A549 (cell line): ENCODE data around the gene TRERF1. TPM values are rescaled to one million over a fixed set of nuclear protein-coding genes. Genes with fewer than 3 reads are reported as not detected.

Experiments
- ATAC-seq, 2 experiments: fragments of 200-7000 bp in 1 of 2; fragments of >200 bp in 1 of 2; cut with Nextera tagmentation in 1 of 2; cut with Tn5 transposase in 1 of 2; 3 replicates each; pipeline versions ENCODE4 v1.8.0 to v1.9.1; 2018 to 2020; ENCODE audit warnings: mild to moderate bottlenecking in 1 of 2, moderate library complexity in 1 of 2
- CTCF ChIA-PET: fragments of 300-600 bp; sonication (Branson Sonifier 250); formaldehyde crosslinking; extraction: SDS; loops from one replicate; lab custom pipeline; 2021; ENCODE audit warnings: antibody characterized with exemption, inconsistent platforms; lab: Yijun Ruan, JAX
- POLR2A ChIA-PET: fragments of 350-600 bp; formaldehyde crosslinking; extraction: SDS; loops from one replicate; lab custom pipeline; 2021; ENCODE audit warnings: antibody characterized with exemption, inconsistent platforms; lab: Yijun Ruan, JAX
- DNase-seq, 2 experiments: peaks; one replicate each; pipeline versions ENCODE4 v3.0.0 to v3.0.0-alpha.2; 2011 to 2016; ENCODE audit warnings: low read depth in 1 of 2, low spot score in 1 of 2
- FAIRE-seq: peaks from 2 replicates; lab custom pipeline; 2011; peaks lifted over from hg19 to GRCh38; lab: Jason Lieb, UNC
- H3K27ac ChIP-seq, 2 experiments: fragments of >200 bp; sonication (Bioruptor Twin); formaldehyde crosslinking; 3 replicates each; pipeline ENCODE4 v1.5.1; 2016 to 2017
- H3K4me1 ChIP-seq: fragments of >200 bp; sonication (Bioruptor Twin); formaldehyde crosslinking; 3 replicates; pipeline ENCODE4 v1.6.1; 2016
- H3K4me2 ChIP-seq: fragments of >200 bp; sonication (Bioruptor Twin); formaldehyde crosslinking; 3 replicates; pipeline ENCODE4 v1.6.1; 2016
- H3K4me3 ChIP-seq: fragments of >200 bp; sonication (Bioruptor Twin); formaldehyde crosslinking; 3 replicates; pipeline ENCODE4 v1.5.1; 2016
- H3K9me3 ChIP-seq: fragments of >200 bp; sonication (Bioruptor Twin); formaldehyde crosslinking; 3 replicates; pipeline ENCODE4 v1.6.1; 2016
- CHD2 ChIP-seq: fragments of 150-350 bp; IDR thresholded peaks from 2 replicates; pipeline ENCODE4 v1.6.1; 2014; ENCODE audit warnings: low read length; ENCODE audit not compliant: partially characterized antibody
- EHMT2 ChIP-seq: fragments of 200-600 bp; sonication (generic); IDR thresholded peaks from 2 replicates; pipeline ENCODE4 v1.6.1; 2016; ENCODE audit warnings: antibody characterized with exemption, low read depth, mild to moderate bottlenecking, moderate library complexity
- GATA3 ChIP-seq: IDR thresholded peaks from 2 replicates; pipeline ENCODE4 v1.6.1; 2012; ENCODE audit warnings: borderline replicate concordance
- JUN ChIP-seq, 2 experiments: fragments of >200 bp; sonication (Bioruptor Twin); formaldehyde crosslinking; IDR thresholded peaks; 2 replicates in 1 of 2; 3 replicates in 1 of 2; pipeline ENCODE4 v1.6.1; 2016 to 2017
- KDM5A ChIP-seq: fragments of 200-600 bp; sonication (generic); IDR thresholded peaks from 2 replicates; pipeline ENCODE4 v1.6.1; 2016; ENCODE audit warnings: antibody characterized with exemption, mild to moderate bottlenecking
- NFE2L2 ChIP-seq: fragments of 150-350 bp; conservative IDR thresholded peaks from 2 replicates; pipeline ENCODE4 v1.6.1; 2014; ENCODE audit warnings: low read length
- RAD21 ChIP-seq, 2 experiments: fragments of >200 bp in 1 of 2; sonication (Bioruptor Twin) in 1 of 2; formaldehyde crosslinking in 1 of 2; IDR thresholded peaks in 1 of 2; conservative IDR thresholded peaks in 1 of 2; 2 replicates in 1 of 2; 3 replicates in 1 of 2; pipeline ENCODE4 v1.6.1; 2012 to 2018; ENCODE audit warnings: inconsistent platforms in 1 of 2
- RARB ChIP-seq: fragments of 250-450 bp; sonication (Bioruptor Pico); IDR thresholded peaks from 2 replicates; pipeline ENCODE4 v1.8.0; 2021; ENCODE audit warnings: mild to moderate bottlenecking, moderate library complexity
- RCOR1 ChIP-seq: fragments of 150-350 bp; IDR thresholded peaks from 2 replicates; pipeline ENCODE4 v1.6.1; 2014; ENCODE audit warnings: antibody characterized with exemption, low read length, low read depth
- RFX5 ChIP-seq: fragments of 450-650 bp; IDR thresholded peaks from 2 replicates; pipeline ENCODE4 v1.7.1; 2014; ENCODE audit warnings: antibody characterized with exemption, mild to moderate bottlenecking, moderate library complexity
- RNF2 ChIP-seq: fragments of 200-600 bp; sonication (generic); IDR thresholded peaks from 2 replicates; pipeline ENCODE4 v1.6.1; 2016; ENCODE audit warnings: low read depth, mild to moderate bottlenecking, antibody characterized with exemption, moderate library complexity, borderline replicate concordance
- TP53 ChIP-seq: fragments of 250-450 bp; sonication (Bioruptor Pico); IDR thresholded peaks from 2 replicates; pipeline ENCODE4 v1.5.0; 2021; ENCODE audit warnings: mild to moderate bottlenecking, moderate library complexity
- ZC3H11A ChIP-seq: fragments of 450-650 bp; IDR thresholded peaks from 2 replicates; pipeline ENCODE4 v1.6.1; 2014; ENCODE audit warnings: antibody characterized with exemption, mild to moderate bottlenecking
- ZNF302 ChIP-seq: fragments of 250-450 bp; sonication (Bioruptor Pico); IDR thresholded peaks from 2 replicates; pipeline ENCODE4 v1.9.0; 2021; ENCODE audit warnings: inconsistent platforms, mild to moderate bottlenecking, moderate library complexity
- WGBS: methylation state at CpG from one replicate; pipeline ENCODE4 v1.1.6; 2017; ENCODE audit errors: missing lambda C conversion rate; 5-methylcytosine and 5-hydroxymethylcytosine counted together
- polyA plus RNA-seq, 4 experiments: library from polyadenylated mRNA; depleted of rRNA in 3 of 4; stranded (reverse); fragments of >200 nt; fragmentation: RNase III in 1 of 4; extraction: RNeasy Plus Mini Kit Qiagen cat#74134 plus additional on column Dnase treatment in 1 of 4; gene quantifications; 2 replicates in 3 of 4; 3 replicates in 1 of 4; pipeline ENCODE4 v1.2.3, GENCODE V29; 2011 to 2017
- TF ChIP-seq, protein P1 (sequence below): IDR thresholded peaks from 2 replicates; pipeline ENCODE4 v1.6.1; 2012
- TF ChIP-seq, protein P2 (sequence below): fragments of 150-350 bp; IDR thresholded peaks from 2 replicates; pipeline ENCODE4 v1.6.1; 2014; ENCODE audit warnings: low read depth, mild to moderate bottlenecking, low read length
- TF ChIP-seq, protein P3 (sequence below): fragments of 200-600 bp; sonication (generic); IDR thresholded peaks from 2 replicates; pipeline ENCODE4 v1.6.1; 2016; ENCODE audit warnings: antibody characterized with exemption, mild to moderate bottlenecking, moderate library complexity
- TF ChIP-seq, protein P4 (sequence below): fragments of >200 bp; sonication (Bioruptor Twin); formaldehyde crosslinking; IDR thresholded peaks from 3 replicates; pipeline ENCODE4 v1.5.1; 2016
- TF ChIP-seq, protein P5 (sequence below): fragments of >200 bp; sonication (Bioruptor Twin); formaldehyde crosslinking; IDR thresholded peaks from 3 replicates; pipeline ENCODE4 v1.6.1; 2016

The TRERF1 gene
- polyA plus RNA-seq, 2 of the 4 experiments (the other 2 are of a cell fraction): 2.4 to 3.5 TPM

DNA sequence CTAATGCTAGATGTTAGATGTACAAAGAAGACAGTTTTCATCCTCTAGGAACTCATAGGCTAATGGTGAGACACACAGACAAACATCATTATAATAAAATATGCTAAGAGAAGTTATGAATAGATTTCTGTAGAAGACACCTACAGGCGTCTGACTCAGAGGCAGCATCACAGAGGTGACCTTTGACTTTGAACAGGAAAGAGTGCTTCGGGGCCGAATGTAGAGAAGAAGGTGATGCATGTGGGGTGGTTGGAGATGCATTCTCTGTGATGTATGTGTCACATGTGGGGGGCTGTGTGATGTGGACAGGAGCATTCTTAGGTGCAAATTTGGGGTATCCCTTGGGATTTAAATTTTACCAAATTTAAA, 271.8 kb downstream of the TRERF1 start:
- Histone ChIP-seq H3K4me3 (no peak overlapping the region), H3K9me3 (no peaks in the 10 kb centered on the region), H3K27ac (no peak overlapping the region), H3K4me1 (peaks cover 5% of the 10 kb centered on the region; the same call in 1 of the 3 replicates), H3K4me2 (no peak overlapping the region)
- 22% methylated on average over 3 of the region's 3 CpGs for WGBS
- no peak for TF ChIP-seq RFX5
- no peak for TF ChIP-seq JUN (IDR thresholded peaks at IDR 0.05)
- TF ChIP-seq NFE2L2: no peak
- no peak for TF ChIP-seq GATA3
- no peak for TF ChIP-seq RNF2
- no peak for TF ChIP-seq CHD2
- TF ChIP-seq, protein P1, sequence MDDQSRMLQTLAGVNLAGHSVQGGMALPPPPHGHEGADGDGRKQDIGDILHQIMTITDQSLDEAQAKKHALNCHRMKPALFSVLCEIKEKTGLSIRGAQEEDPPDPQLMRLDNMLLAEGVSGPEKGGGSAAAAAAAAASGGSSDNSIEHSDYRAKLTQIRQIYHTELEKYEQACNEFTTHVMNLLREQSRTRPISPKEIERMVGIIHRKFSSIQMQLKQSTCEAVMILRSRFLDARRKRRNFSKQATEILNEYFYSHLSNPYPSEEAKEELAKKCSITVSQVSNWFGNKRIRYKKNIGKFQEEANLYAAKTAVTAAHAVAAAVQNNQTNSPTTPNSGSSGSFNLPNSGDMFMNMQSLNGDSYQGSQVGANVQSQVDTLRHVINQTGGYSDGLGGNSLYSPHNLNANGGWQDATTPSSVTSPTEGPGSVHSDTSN: no peak
- ChIA-PET POLR2A (no interaction called here), CTCF (interaction anchor here (2.3 kb wide), 1 partner anchor 34 kb away, joined by 9 read pairs; no protein-coding TSS in a partner anchor)
- FAIRE-seq (no peak), ATAC-seq (no peak), DNase-seq (no peak)

DNA sequence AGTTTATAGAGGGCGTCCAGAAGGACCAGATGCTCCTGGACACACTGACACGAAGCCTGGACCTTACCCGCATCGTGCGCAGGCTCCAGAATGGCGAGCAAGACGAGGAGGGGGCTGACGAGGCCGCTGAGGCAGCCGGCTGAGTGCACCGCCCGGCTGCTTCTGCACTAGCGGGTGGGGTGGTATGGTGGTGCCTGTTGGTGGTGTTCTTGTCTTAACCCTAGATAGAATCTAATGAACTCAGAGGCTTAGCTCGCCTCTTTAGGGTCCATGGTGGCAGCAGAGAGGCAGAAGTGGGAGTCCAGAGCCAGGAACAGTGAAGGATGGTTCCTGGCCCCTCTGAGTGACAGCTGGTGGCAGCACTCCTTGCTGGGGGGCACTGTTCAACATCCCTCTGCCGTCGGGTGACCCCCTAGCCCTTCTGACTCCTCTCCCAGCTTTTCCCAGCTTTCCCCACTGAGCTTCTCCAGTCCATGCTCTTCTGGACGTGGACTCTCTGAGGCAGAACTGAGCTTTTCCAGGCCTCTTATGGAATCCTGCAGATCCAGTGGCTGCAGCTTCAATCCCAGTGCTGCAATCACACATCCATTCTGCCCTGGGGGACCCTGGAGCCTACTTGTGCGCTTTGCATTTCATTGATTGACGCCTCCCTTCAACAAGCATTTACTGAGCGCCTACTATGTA, 272.3 kb downstream of the TRERF1 start:
- Histone ChIP-seq H3K9me3 (no peaks in the 10 kb centered on the region), H3K4me3 (no peak overlapping the region)
- CTCF ChIA-PET: interaction anchor here (1.2 to 2.3 kb wide), 2 partner anchors 15 to 35 kb away, joined by 3 to 9 read pairs; partner anchors contain the start of gene GUCA1B
- TF ChIP-seq RAD21 (conservative IDR thresholded peaks at IDR 0.05 in 1 of 2, IDR thresholded peaks at IDR 0.05 in 1 of 2) (0 out of 5 replicates have a peak, but pooled peaks of 1 of the 2 experiments have one; percentile 11), ZC3H11A (no peak)
- TF ChIP-seq, all 56 proteins: peak for 1
- Histone ChIP-seq H3K4me1 (peaks cover 5% of the 10 kb centered on the region; the same call in 1 of the 3 replicates), H3K4me2 (no peak overlapping the region), H3K27ac (no peak overlapping the region)
- 86% methylated on average over 18 of the region's 20 CpGs for WGBS
- FAIRE-seq: no peak
- peak in 1 of 2 experiments; percentile 56; a peak in 1 of 6 replicates for ATAC-seq
- POLR2A ChIA-PET: no interaction called here
- DNase-seq: no peak

DNA sequence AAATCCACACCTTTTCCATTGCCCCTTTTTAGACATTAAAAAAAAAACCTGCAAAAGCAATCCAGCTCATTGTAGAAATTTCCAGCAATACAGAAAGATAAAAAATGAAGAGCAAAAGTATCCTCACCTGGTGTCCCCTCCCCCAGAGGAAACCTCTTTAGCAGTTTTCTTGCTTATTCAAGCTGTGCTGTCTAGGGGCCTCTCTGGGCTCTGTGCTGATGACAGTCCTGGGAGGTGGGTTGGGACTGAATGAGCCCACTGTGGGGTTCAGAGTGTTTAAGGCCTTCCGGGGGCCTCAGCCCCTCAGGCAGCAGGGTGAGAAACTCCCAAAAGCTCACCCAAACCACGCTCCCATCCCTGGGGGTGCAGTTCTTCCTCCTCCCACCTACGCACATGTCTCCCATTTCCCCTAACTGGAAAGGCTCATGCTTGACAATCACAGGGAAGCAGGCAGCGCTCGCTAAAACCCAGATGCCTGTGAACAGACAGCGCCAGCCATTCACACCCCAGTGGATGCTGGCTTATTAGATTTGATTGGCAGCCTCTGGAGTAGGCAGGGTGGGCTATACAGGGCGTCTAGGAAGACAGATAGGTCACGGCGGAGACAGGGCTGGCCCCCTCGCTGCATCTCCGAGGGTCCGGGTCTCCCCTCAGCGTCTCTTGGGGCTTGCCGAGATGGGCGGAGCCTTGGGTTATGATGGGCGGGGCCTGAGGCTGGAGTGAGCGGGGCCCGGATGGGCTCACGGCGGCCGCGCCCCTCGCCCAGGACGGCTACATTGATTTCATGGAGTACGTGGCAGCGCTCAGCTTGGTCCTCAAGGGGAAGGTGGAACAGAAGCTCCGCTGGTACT, 274.0 kb downstream of the TRERF1 start:
- 91% methylated on average over 16 of the region's 27 CpGs for WGBS
- ATAC-seq (no peak), FAIRE-seq (no peak), DNase-seq (no peak)
- H3K4me1 ChIP-seq: peaks cover 5% of the 10 kb centered on the region; the same call in 1 of the 3 replicates
- no peak overlapping the region for H3K27ac ChIP-seq
- H3K4me3 ChIP-seq: no peak overlapping the region
- no peak overlapping the region for H3K4me2 ChIP-seq
- no peaks in the 10 kb centered on the region for H3K9me3 ChIP-seq
- ChIA-PET POLR2A (no interaction called here), CTCF (interaction anchor here (1.0 to 1.8 kb wide), 5 partner anchors 10 to 370 kb away, joined by 3 to 7 read pairs (median 3); no protein-coding TSS in a partner anchor)
- TF ChIP-seq, protein P2, sequence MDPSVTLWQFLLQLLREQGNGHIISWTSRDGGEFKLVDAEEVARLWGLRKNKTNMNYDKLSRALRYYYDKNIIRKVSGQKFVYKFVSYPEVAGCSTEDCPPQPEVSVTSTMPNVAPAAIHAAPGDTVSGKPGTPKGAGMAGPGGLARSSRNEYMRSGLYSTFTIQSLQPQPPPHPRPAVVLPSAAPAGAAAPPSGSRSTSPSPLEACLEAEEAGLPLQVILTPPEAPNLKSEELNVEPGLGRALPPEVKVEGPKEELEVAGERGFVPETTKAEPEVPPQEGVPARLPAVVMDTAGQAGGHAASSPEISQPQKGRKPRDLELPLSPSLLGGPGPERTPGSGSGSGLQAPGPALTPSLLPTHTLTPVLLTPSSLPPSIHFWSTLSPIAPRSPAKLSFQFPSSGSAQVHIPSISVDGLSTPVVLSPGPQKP: no peak
- TF ChIP-seq, protein P3, sequence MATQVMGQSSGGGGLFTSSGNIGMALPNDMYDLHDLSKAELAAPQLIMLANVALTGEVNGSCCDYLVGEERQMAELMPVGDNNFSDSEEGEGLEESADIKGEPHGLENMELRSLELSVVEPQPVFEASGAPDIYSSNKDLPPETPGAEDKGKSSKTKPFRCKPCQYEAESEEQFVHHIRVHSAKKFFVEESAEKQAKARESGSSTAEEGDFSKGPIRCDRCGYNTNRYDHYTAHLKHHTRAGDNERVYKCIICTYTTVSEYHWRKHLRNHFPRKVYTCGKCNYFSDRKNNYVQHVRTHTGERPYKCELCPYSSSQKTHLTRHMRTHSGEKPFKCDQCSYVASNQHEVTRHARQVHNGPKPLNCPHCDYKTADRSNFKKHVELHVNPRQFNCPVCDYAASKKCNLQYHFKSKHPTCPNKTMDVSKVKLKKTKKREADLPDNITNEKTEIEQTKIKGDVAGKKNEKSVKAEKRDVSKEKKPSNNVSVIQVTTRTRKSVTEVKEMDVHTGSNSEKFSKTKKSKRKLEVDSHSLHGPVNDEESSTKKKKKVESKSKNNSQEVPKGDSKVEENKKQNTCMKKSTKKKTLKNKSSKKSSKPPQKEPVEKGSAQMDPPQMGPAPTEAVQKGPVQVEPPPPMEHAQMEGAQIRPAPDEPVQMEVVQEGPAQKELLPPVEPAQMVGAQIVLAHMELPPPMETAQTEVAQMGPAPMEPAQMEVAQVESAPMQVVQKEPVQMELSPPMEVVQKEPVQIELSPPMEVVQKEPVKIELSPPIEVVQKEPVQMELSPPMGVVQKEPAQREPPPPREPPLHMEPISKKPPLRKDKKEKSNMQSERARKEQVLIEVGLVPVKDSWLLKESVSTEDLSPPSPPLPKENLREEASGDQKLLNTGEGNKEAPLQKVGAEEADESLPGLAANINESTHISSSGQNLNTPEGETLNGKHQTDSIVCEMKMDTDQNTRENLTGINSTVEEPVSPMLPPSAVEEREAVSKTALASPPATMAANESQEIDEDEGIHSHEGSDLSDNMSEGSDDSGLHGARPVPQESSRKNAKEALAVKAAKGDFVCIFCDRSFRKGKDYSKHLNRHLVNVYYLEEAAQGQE: no peak
- no peak for TF ChIP-seq GATA3
- TF ChIP-seq RCOR1: no peak
- TF ChIP-seq, protein P4, sequence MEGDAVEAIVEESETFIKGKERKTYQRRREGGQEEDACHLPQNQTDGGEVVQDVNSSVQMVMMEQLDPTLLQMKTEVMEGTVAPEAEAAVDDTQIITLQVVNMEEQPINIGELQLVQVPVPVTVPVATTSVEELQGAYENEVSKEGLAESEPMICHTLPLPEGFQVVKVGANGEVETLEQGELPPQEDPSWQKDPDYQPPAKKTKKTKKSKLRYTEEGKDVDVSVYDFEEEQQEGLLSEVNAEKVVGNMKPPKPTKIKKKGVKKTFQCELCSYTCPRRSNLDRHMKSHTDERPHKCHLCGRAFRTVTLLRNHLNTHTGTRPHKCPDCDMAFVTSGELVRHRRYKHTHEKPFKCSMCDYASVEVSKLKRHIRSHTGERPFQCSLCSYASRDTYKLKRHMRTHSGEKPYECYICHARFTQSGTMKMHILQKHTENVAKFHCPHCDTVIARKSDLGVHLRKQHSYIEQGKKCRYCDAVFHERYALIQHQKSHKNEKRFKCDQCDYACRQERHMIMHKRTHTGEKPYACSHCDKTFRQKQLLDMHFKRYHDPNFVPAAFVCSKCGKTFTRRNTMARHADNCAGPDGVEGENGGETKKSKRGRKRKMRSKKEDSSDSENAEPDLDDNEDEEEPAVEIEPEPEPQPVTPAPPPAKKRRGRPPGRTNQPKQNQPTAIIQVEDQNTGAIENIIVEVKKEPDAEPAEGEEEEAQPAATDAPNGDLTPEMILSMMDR: no peak
- no peak for TF ChIP-seq RARB (CRISPR knock-in tag)
- TF ChIP-seq EHMT2: no peak
- TF ChIP-seq, protein P5, sequence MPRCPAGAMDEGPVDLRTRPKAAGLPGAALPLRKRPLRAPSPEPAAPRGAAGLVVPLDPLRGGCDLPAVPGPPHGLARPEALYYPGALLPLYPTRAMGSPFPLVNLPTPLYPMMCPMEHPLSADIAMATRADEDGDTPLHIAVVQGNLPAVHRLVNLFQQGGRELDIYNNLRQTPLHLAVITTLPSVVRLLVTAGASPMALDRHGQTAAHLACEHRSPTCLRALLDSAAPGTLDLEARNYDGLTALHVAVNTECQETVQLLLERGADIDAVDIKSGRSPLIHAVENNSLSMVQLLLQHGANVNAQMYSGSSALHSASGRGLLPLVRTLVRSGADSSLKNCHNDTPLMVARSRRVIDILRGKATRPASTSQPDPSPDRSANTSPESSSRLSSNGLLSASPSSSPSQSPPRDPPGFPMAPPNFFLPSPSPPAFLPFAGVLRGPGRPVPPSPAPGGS: no peak
- no peak for TF ChIP-seq ZNF302 (CRISPR knock-in tag)
- TF ChIP-seq, protein P1: no peak
- TF ChIP-seq TP53 (CRISPR knock-in tag): no peak
- no peak for TF ChIP-seq KDM5A
